Activated naive CD8-positive, alpha-beta T cell (primary cell): Measurements from ENCODE around the gene MSI2.
A peak's percentile ranks its signal among the peaks of the same experiment; 100 is the strongest.
"Not testable (repeated sequence)": the region's sequence is repeated elsewhere in the genome, so short reads cannot be mapped to it uniquely, and the experiment has no call there.

Experiments
- H3K27ac Mint-ChIP-seq: one replicate; pipeline ENCODE4 v1.8.0; 2021; ENCODE audit warnings: mixed read lengths
- H3K27me3 Mint-ChIP-seq: one replicate; pipeline ENCODE4 v1.8.0; 2021; ENCODE audit warnings: mixed read lengths
- H3K36me3 Mint-ChIP-seq: one replicate; pipeline ENCODE4 v1.8.0; 2021; ENCODE audit warnings: mixed read lengths
- H3K4me1 Mint-ChIP-seq: one replicate; pipeline ENCODE4 v1.8.0; 2021; ENCODE audit warnings: low read depth, mixed read lengths
- H3K4me3 Mint-ChIP-seq: one replicate; pipeline ENCODE4 v1.8.0; 2021; ENCODE audit warnings: mild to moderate bottlenecking, mixed read lengths
- H3K9me3 Mint-ChIP-seq: one replicate; pipeline ENCODE4 v1.8.0; 2021; ENCODE audit warnings: low read depth, mixed read lengths

MSI2 gene

DNA sequence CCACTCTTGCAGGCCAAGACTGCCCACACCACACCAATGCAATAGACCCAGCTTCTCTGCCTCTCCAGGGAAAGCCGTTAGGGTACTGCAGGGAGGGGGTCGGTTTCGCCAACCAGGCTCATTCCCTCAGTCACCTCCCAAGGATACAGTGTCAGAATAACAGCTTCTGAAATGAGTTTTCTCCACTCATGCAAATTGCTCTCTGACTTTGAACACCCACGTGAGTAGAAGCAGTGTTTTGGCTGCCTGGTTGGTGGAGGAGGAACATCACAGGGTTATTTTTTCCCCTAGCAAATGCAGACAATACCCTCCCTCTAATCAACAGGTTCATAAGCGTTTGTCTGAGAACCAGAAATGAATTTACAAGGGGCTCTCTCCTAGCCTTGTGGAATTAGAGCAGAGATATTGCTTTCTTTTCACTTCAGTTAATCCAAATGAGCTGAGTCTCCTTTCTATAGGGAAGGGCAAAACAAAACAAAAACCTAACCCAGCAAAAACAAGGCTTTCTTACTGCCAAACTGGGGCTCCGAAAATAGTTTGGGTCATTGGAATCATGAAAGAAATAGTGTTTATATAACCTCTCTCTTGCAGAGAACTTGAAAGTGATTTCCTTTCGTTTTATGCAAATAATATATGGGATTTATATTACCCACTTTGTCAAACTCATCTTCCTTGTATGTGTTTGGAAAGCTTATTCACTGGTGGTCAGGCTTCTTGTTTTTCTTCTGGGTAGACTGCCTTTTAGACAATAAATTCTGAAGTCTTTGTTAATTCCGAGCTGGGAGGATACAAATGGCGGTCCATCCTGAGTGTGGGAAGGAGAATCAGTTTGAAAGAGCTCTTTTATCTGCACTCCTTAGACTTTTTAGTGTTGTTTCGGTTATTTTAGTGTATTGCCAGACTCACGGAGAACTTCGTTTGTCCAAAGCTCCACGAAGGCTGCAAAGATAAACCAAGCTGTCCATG lies 229.9 kb downstream of the MSI2 start:
- H3K4me1 Mint-ChIP-seq: peaks cover 70% of the 10 kb centered on the region
- peaks cover 4% of the 10 kb centered on the region for H3K36me3 Mint-ChIP-seq
- H3K9me3 Mint-ChIP-seq: no peaks in the 10 kb centered on the region
- no peak overlapping the region for H3K27ac Mint-ChIP-seq
- H3K27me3 Mint-ChIP-seq: no peaks in the 10 kb centered on the region
- H3K4me3 Mint-ChIP-seq: no peak overlapping the region

DNA sequence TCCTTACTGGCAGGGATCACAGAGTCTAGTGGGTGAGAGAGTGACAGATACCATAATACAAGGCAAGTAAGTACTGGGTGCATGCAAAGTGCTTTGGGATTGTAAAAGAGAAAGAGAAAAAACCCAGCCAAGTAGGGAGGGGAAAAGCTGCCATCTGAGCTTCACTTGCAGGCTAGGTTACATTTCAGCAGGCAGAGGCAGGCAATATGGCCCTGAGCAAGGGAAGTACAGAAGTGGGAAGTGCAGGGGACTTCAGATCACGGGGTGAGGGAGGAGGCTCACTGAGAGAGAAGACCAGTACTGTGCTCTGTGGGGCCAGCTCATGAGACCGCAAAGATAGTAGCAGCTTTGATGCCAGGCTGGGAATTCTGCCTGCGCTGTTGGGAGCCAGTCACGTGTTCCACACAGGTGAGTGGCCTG lies 230.6 kb downstream of the MSI2 start:
- Mint-ChIP-seq H3K9me3 (no peaks in the 10 kb centered on the region), H3K4me1 (peaks cover 65% of the 10 kb centered on the region), H3K36me3 (peaks cover 4% of the 10 kb centered on the region), H3K27ac (no peak overlapping the region), H3K27me3 (no peaks in the 10 kb centered on the region), H3K4me3 (no peak overlapping the region)

GRCh38 chr17:57487573-57487972 lies 231.2 kb downstream of the MSI2 start:
- H3K9me3 Mint-ChIP-seq: no peaks in the 10 kb centered on the region
- no peak overlapping the region for H3K27ac Mint-ChIP-seq
- H3K4me1 Mint-ChIP-seq: peaks cover 58% of the 10 kb centered on the region
- no peaks in the 10 kb centered on the region for H3K27me3 Mint-ChIP-seq
- no peaks in the 10 kb centered on the region for H3K36me3 Mint-ChIP-seq
- H3K4me3 Mint-ChIP-seq: no peak overlapping the region

DNA sequence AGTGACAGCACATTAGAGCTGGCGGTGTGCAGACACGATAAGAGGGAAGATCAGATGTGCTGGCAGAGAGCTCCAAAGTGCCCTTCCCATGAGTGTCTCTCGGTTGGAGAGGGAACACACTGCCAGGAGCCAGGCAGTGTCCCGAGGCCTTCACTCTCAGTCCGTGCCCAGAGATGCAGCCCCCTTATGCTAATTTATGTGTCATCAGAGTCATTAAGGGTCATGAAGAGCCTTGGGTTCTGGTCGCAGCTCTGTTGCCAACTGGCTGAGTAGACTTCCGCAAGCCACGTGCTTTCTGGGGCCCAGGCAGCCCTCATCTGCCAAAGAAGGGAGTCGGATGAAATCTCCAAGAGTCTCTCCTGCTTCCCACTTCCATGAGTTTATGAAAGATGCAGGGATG lies 232.5 kb downstream of the MSI2 start:
- H3K4me1 Mint-ChIP-seq: peaks cover 50% of the 10 kb centered on the region
- no peak overlapping the region for H3K27ac Mint-ChIP-seq

GRCh38 chr17:57489321-57489720 lies 233.0 kb downstream of the MSI2 start:
- Mint-ChIP-seq H3K4me1 (peaks cover 47% of the 10 kb centered on the region), H3K27me3 (no peaks in the 10 kb centered on the region), H3K9me3 (no peaks in the 10 kb centered on the region), H3K4me3 (no peak overlapping the region), H3K27ac (no peak overlapping the region), H3K36me3 (no peaks in the 10 kb centered on the region)

More for the DNA sequence above, 232.5 kb downstream of the MSI2 start:
- no peak overlapping the region for H3K4me3 Mint-ChIP-seq
- H3K27me3 Mint-ChIP-seq: no peaks in the 10 kb centered on the region
- no peaks in the 10 kb centered on the region for H3K36me3 Mint-ChIP-seq
- no peaks in the 10 kb centered on the region for H3K9me3 Mint-ChIP-seq

DNA sequence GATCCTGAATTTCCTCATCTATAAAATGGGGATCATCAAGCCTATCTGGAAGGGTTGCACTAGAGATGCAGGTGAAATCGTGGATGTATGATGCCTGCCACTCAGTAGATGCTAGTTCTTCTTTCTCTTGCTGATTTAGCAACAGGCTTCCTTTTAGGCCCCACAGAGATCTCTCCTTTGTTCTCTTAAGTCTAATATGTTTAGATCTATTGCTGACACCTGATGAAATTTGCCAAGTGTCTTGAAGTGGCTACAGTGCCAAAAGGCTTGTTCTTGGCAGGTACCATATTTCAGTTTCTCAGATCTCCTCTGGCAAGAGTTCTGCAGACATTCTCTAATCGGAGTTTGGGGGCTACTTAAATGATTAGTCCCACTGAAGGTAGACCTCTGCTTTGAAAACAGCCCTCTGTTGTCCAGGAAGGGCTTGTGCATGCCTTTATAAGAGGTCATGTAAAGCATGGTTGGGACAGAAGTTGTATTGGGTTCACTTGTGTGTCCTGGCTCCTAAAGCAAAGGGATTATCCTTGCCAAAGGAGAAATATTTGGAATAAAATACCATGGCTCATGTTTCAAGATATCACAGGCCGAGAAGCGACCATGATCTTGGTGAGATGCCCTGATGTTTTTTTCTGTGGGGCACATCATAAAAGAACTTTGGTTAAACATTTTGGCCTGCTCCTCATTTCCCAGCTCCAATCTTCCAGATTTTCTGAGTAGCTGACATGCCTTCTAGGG lies 234.0 kb downstream of the MSI2 start:
- H3K4me3 Mint-ChIP-seq: no peak overlapping the region
- H3K27ac Mint-ChIP-seq: no peak overlapping the region
- no peaks in the 10 kb centered on the region for H3K36me3 Mint-ChIP-seq
- H3K9me3 Mint-ChIP-seq: no peaks in the 10 kb centered on the region
- H3K27me3 Mint-ChIP-seq: no peaks in the 10 kb centered on the region
- peaks cover 39% of the 10 kb centered on the region for H3K4me1 Mint-ChIP-seq

GRCh38 chr17:57490890-57491289 lies 234.6 kb downstream of the MSI2 start:
- peaks cover 38% of the 10 kb centered on the region for H3K4me1 Mint-ChIP-seq
- no peaks in the 10 kb centered on the region for H3K36me3 Mint-ChIP-seq
- H3K27me3 Mint-ChIP-seq: no peaks in the 10 kb centered on the region
- no peaks in the 10 kb centered on the region for H3K9me3 Mint-ChIP-seq
- H3K27ac Mint-ChIP-seq: no peak overlapping the region
- H3K4me3 Mint-ChIP-seq: no peak overlapping the region

- H3K4me1 Mint-ChIP-seq: peaks cover 33% of the 10 kb centered on the region
- no peak overlapping the region for H3K27ac Mint-ChIP-seq
- no peak overlapping the region for H3K4me3 Mint-ChIP-seq
- H3K27me3 Mint-ChIP-seq: no peaks in the 10 kb centered on the region
- no peaks in the 10 kb centered on the region for H3K9me3 Mint-ChIP-seq
- no peaks in the 10 kb centered on the region for H3K36me3 Mint-ChIP-seq
These were observed 236.8 kb downstream of the MSI2 start for GRCh38 chr17:57493171-57493570.

- Mint-ChIP-seq H3K4me1 (peaks cover 37% of the 10 kb centered on the region), H3K27me3 (no peaks in the 10 kb centered on the region), H3K36me3 (no peaks in the 10 kb centered on the region), H3K27ac (no peak overlapping the region), H3K9me3 (no peaks in the 10 kb centered on the region), H3K4me3 (no peak overlapping the region)
These were observed 237.3 kb downstream of the MSI2 start for GRCh38 chr17:57493625-57494024.

- Mint-ChIP-seq H3K27ac (no peak overlapping the region), H3K27me3 (no peaks in the 10 kb centered on the region), H3K36me3 (no peaks in the 10 kb centered on the region), H3K4me3 (no peak overlapping the region), H3K4me1 (peaks cover 39% of the 10 kb centered on the region), H3K9me3 (no peaks in the 10 kb centered on the region)
These were observed 238.1 kb downstream of the MSI2 start for GRCh38 chr17:57494443-57494842.

DNA sequence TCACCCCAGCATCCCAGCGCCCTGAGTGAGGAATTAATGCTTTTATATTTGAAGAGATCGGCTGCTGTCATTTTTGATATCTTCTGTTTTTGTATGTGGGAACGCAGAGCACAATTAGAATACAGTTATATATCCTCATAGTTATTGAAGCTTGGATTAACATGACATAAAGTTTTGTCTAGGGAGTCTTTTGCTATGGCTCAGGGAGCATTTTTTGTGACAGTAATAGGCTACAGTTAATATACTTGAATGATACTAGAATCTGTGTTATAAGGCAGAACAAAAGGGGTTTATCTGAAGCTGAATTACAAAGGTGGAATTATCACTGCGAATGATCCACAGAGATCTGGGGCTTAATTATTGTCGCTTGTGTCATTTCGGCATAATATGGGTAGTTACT lies 239.4 kb downstream of the MSI2 start:
- Mint-ChIP-seq H3K4me3 (no peak overlapping the region), H3K4me1 (peaks cover 45% of the 10 kb centered on the region), H3K27me3 (no peaks in the 10 kb centered on the region), H3K27ac (no peak overlapping the region), H3K9me3 (no peaks in the 10 kb centered on the region), H3K36me3 (no peaks in the 10 kb centered on the region)

DNA sequence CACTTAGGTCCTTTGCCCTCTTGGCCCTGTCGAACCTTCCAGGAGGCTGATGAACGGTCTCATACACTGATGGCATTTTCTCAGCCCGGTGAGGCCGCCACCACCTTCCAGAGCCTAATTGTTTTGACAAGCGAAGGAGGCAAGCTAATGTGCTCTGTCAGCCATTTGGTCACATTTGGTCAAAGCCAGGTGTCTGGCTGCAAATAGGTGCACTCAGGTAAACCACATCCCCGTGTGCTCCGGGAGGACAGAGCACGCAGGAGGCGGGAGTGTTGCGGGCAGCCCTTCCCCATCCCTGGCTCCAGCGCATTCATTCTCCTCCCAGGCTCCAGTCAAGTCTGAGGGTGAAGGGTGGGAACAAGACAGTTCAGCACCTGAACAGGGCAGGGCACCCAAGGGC lies 240.1 kb downstream of the MSI2 start:
- H3K4me1 Mint-ChIP-seq: peaks cover 44% of the 10 kb centered on the region
- H3K9me3 Mint-ChIP-seq: no peaks in the 10 kb centered on the region
- H3K4me3 Mint-ChIP-seq: no peak overlapping the region
- H3K36me3 Mint-ChIP-seq: no peaks in the 10 kb centered on the region
- H3K27ac Mint-ChIP-seq: no peak overlapping the region
- no peaks in the 10 kb centered on the region for H3K27me3 Mint-ChIP-seq

- peaks cover 42% of the 10 kb centered on the region for H3K4me1 Mint-ChIP-seq
These were observed 242.1 kb downstream of the MSI2 start for GRCh38 chr17:57498443-57498842.

DNA sequence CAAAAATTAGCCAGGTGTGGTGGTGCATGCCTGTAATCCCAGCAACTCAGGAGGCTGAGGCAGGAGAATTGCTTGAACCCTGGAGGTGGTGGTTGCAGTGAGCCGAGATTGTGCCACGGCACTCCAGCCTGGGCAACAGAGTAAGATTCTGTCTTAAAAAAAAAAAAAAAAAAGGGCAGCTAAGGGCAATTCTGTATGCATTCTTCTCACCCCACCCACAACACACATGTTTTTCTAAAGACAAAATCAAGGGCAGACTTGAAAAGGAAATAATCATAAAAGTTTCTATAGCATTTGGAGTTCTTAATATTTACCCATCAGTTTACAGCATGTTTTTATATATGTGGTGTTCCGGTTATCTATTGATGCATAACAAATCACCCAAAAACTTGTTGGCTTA lies 242.9 kb downstream of the MSI2 start:
- H3K4me1 Mint-ChIP-seq: peaks cover 46% of the 10 kb centered on the region
- H3K27ac Mint-ChIP-seq, H3K36me3 Mint-ChIP-seq, H3K4me3 Mint-ChIP-seq, H3K27me3 Mint-ChIP-seq, H3K9me3 Mint-ChIP-seq: not testable (repeated sequence)

More at GRCh38 chr17:57498443-57498842, 242.1 kb downstream of the MSI2 start:
- H3K27me3 Mint-ChIP-seq: no peaks in the 10 kb centered on the region
- H3K36me3 Mint-ChIP-seq: no peaks in the 10 kb centered on the region
- no peaks in the 10 kb centered on the region for H3K9me3 Mint-ChIP-seq
- no peak overlapping the region for H3K27ac Mint-ChIP-seq
- no peak overlapping the region for H3K4me3 Mint-ChIP-seq

DNA sequence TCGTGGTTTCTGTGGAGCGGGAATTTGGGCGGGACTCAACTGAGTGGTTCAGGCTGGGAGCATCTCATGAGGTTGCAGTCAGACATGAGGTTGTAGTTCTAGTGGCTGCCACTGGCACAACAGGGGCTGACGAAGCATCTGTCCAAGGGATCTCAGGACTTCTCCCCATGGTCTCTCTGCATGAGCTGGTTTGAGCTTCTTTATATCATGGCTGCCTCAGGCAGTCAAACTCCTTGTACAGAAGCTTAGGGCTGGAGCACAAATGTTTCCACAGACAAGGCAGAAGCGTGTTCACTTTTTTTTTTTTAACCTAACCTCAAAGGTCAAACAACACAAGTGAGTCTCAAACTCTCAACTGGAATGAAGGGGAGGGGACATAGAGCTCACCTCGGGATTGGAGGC lies 243.3 kb downstream of the MSI2 start:
- no peaks in the 10 kb centered on the region for H3K9me3 Mint-ChIP-seq
- H3K36me3 Mint-ChIP-seq: no peaks in the 10 kb centered on the region
- H3K4me3 Mint-ChIP-seq: no peak overlapping the region
- H3K4me1 Mint-ChIP-seq: peaks cover 45% of the 10 kb centered on the region
- H3K27me3 Mint-ChIP-seq: no peaks in the 10 kb centered on the region
- H3K27ac Mint-ChIP-seq: peak overlapping the region; percentile 52
